GM18861 (cell line): ENCODE data around the gene PRKAG2.
"Not testable (repeated sequence)": the region's sequence is repeated elsewhere in the genome, so short reads cannot be mapped to it uniquely, and the experiment has no call there.

Experiments used
- ATAC-seq: cut with Tn5 transposase; IDR thresholded peaks from one replicate; pipeline ENCODE4 v1.9.1; 2021; ENCODE audit not compliant: unreplicated experiment

PRKAG2 gene

DNA sequence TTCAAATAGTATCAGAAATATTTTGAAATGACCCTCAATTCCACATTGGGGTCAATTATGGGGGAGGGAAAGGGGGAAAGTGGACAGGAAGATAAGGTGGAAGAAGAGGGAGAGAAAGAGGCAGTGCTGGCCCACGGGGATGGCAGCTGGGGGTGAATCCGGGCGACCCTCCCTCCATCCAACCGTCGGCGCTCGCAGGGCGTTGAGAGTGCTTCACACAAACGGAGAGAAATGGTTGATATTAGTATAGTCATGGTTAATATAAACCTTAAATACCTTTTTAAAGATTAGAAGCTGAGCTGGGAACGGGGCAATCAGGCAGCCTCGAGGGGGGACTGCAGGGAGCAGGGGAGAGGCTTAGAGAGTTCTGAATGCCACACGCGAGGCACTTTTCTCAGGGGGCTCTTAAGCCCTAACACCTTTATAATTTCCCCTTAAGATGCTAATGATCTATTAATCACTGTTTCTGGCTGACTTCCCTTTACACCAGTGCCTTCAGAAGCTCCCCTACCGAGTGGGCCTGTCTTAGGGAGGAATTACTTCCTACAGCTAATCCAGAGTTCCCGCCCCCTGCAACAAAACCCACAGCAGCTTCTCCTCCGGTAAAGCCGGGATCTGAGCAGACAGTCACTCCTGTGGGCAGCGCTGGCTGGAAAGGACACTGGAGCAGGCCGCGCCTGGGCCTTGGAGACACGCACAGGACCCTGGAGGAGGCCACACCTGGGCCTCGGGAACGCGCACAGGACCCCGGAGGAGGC lies 39.5 kb downstream of the PRKAG2 start:
- ATAC-seq: no peak

DNA sequence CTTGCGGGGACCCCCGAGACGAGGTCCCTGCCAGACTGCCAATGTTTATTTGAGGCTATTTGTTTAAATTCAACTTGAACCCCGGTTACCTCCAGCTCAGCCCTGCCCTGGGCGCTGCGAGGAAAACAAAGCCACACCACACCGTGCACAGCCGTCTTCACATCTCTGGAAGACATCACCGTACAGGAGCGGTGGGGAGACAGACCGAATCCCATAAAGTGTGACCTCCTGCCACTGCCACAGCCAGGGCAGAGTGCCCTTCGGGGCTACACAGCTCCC lies 40.0 kb downstream of the PRKAG2 start:
- no peak for ATAC-seq

DNA sequence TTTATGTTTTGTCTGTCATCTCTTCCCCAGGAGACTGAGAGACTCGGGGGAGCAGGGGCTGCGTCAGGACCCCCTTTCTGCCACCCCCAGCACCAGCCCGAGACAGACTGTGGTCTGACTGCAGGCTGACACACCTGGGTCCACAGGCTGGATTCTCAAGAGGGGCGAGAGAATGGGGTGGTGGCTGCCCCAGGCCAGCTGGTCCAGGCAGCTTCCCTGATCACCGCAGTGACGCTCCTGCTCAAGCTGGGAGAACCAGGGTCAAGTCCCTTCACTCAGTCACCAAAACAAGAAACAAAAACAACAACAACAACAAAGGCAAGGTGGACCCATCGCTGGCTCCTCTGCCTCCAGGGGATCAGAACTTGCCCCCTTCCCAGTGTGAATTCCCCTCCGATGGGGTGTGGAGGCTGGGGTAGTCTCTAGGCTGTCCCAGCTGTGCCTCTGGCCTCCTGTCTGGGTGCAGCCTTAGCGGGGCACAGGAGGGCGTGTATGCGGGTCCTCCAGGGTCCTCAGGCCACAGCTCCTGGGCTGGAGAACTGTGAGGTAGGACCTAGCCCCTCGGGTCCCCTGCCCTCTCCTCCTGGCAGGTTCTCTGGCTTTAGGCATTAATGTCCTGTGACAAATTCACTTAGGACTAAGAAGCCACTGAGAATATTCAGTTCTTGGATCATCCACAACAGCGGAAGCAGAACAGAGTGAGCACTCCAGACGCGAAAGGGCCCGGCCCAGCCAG lies 40.6 kb downstream of the PRKAG2 start:
- no peak for ATAC-seq

DNA sequence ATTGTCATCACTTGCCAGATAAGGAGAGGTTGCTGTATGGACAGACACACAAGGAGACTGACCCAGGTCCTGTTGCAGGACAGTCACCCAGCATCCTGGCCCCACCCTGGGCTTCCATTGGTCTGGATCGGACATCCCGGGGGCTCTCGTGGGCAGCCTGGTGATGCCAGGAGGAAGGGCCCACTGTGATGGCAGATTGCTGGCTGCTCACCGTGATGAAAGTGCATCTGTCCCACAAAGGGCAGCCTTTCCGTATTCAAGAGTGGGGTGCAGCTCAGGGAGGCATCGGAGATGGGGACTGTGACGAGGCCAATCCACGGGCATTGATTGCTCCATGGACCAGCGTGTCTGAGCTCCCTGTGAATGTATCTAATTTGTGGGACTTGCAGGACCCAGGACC lies 41.3 kb downstream of the PRKAG2 start:
- no peak for ATAC-seq

DNA sequence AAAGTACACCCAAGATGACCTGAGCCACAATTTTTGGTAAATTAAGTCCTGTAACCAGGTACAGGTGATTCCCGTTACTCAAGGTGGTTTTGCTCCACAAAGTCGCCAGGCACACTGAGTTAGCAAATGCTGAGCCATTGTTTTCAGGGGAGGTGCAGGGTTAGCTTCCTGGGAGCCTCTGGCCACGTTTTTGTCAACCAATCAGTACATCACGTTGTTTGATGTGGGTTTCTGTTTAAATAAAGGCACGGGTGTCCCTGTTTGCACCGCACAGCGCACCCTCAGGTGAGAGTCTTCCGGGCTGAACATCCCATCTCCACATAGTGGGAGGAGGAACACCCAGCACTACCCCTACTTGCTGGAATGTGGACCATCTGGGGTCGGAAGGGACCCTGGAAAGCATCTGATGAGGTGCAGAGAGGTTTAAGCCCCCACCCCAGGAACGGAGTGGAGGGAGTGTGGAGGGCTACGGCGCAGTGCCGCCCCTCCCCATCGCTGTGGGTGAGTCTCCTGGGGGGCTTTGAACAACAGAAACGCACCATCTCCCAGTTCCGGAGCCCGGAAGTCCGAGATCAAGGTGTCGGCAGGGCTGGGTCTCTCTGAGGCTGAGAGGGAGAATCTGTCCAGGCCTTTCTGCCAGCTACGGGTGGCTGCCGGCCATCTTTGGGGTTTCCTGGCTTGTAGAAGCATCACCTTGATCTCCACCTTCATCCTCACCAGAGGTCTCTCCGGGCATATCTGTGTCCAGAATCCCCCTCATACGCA lies 42.5 kb downstream of the PRKAG2 start:
- no peak for ATAC-seq

DNA sequence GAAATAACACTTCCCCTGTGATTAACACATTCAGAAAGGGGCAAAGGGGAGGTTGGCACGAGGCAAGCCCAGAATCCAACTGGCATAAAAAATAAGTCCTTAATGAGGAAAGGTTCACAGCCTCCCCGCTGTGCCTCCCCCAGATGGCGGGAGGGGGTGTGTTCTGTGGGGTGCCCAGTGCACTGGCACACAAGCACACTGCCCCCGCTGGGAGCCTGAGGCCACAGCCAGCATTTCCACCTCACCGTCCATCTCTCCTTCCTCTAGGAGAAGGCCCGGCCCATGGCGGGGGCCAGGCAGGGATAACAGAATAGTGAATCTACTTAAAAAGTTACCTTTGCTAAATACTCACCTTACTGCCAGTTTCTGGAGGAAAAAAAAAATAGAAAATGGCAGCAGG lies 43.2 kb downstream of the PRKAG2 start:
- ATAC-seq: no peak

DNA sequence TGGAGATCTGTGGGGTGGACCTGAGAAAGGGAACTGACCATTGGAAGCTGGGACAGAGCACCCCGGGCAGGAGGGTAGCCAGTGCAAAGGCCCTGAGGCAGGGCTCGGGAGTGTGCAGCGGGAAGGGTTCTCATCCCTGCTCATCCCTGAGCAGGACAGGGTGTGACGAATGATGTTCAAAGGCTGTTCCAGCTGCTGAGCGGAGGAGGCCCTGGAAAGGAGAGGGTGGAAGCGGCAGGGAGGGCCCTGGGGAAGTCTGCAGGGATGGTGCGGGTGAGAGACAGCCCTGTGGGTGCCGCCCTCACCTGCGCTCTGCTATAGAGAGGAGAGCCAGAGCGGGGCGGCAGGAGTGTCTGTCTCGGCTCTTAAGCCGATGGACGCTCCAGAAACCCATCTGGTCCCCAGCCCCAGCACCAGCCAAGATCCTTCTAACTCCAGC lies 43.7 kb downstream of the PRKAG2 start:
- ATAC-seq: no peak

DNA sequence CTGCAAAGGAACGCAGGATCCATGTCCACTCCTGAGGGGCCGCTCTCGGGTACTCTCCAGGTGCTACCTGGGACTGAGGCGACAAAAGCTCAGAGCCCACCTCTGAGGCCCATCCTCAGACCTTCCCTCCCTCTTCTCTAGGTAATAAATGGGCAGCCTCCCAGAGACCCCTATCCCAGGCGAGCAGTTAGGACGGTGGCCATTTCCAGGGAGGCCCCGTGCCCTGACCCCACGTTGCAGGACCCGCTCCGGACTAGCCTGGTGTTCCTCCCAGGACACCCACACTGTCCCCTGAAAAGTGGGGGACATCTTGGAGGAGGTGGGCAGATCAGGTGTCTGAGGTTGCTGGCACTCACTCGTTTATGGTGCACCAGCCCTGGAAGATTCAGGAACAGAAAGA lies 44.3 kb downstream of the PRKAG2 start:
- no peak for ATAC-seq

DNA sequence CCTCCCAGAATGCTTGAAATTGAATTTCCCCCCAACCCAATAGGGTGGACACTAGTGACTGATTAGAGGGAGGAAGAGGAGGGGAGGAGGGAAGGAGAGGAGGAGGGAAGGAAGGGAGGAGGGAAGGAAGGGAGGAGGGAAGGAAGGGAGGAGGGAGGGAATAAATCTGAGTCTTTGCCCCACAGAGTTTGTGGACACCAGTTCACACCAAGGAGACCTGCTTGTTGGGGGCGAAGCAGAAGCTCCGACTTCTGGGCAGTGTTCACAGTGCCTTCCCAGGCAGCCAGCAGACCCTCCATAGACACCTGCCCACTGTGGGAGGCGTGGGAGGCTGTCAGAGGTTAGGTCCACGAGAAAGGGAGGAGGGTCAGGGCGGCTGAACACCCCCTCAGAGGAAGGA lies 44.8 kb downstream of the PRKAG2 start:
- no peak for ATAC-seq

DNA sequence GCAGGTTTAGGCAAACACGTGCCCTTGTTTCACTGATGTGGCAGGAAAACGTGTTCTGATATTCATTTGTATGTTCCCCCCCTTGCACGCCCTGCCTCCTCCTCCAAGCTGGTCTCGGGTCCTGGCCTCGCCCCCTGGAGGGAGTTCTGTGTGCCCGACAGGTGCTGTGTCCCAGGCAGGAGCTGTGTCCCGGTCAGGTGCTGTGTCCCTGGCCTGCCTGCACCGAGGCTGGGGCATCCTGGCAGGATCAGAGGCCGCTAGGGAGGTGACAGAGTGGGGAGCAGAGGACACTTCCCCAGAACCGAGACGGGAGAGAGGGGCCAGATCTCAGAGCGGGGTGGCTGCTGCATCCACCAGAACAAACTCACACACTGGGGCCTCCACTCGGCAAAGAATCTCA lies 45.3 kb downstream of the PRKAG2 start:
- ATAC-seq: no peak

DNA sequence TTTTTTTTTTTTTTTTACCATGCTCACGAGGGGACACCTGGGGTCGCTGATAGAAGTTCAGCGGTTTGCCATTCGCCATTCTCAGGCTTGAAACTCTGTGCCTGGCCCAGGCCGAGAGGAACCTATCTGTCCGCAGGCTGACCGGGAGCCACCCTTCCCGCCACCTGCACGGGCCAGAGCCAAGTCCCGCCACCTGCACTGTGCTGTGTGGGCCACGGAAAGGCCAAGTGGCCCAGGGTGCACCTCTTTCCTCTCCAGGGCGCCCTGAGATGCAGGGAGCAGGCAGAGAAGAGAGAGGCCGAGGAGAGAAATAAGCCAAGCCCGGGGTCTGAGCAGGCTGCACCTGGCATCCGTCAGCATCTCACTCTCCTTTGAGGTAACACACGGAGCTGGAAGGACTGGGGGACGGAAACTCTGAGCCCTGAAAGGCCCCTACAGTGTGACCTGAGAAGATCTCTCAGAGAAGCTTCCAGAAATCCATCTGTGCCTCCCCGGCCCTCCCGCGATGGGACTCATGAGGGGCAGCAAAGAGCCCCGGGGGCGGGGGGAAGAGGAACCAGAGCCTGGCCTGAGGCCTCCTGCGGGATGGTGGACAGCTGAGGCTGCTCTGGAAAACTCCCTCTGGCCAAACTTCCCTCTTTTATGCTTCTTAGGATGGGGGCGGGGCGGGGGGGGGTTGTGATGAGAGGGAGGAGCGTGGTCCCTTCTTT lies 46.6 kb downstream of the PRKAG2 start:
- no peak for ATAC-seq

DNA sequence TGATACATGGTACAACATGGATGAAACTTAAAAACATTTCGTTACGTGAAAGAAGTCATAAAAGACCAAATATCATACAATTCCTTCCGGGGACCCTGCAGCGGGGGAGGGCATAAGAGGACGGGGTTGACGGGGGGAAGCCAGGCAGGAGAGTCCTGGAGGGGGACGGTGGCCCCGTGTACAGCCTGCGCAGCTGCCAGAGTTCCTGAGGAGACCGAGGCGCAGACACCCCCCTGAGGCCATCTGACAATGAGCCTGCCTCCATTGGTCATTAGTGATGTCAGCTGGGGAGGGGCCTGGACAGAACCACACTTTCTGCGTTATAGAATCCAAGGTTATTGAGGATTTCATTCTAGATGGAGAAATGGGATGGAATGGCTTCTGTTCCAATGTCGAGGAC lies 47.2 kb downstream of the PRKAG2 start:
- ATAC-seq: no peak

DNA sequence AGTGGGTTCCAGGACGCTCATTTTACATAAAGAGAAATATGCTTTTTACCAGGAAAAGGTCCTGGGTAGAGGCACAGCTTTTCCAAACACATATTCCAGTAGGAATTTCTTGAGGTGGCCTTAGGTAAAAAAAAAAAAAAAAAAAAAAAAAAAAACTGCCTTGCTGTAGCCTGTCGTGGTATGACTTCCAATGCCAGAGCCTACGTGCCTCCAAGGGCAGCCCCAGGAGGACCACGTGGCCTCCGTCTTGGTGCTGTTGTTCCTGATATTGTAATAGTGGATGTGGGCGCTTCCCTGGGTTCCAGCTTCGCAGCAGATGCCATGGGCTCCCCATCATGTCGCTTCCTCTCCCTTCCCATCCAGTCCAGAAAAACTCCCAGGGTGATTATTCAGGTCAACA lies 49.3 kb downstream of the PRKAG2 start:
- ATAC-seq: no peak

DNA sequence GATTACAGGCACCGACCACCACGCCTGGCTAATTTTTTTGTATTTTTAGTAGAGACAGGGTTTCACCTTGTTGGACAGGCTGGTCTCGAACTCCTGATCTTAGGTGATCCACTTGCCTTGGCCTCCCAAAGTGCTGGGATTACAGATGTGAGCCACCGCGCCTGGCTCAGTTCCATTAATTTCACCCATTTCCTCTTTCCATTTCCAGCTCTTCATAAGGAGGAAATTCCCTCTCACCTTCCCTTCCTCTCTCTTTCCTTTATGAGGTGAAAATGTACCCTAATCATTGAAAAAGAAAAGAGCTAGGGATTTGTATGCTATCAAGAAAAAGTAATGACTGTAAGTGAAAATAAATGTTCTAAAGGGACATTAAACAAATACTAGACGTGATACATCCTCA lies 50.6 kb downstream of the PRKAG2 start:
- ATAC-seq: not testable (repeated sequence)

DNA sequence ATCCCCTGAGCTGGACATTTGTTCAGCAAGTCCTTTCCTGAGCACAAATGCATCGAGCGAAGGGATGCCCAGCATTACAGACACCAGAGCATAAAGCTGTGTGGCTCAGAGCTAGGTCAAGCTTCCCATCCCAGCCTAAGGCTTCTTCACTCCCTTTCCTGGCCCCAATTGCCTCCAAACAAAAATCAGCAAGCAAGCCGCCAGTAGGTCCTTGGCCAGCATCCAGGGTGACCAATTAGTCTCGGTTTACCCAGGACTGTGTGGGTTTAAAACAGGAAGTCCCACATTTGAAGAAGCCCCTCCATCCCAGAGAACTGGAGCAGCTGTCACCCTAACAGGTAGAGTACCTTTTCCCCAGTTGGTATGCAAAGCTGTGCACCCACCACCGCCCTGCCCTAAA lies 51.2 kb downstream of the PRKAG2 start:
- ATAC-seq: no peak

DNA sequence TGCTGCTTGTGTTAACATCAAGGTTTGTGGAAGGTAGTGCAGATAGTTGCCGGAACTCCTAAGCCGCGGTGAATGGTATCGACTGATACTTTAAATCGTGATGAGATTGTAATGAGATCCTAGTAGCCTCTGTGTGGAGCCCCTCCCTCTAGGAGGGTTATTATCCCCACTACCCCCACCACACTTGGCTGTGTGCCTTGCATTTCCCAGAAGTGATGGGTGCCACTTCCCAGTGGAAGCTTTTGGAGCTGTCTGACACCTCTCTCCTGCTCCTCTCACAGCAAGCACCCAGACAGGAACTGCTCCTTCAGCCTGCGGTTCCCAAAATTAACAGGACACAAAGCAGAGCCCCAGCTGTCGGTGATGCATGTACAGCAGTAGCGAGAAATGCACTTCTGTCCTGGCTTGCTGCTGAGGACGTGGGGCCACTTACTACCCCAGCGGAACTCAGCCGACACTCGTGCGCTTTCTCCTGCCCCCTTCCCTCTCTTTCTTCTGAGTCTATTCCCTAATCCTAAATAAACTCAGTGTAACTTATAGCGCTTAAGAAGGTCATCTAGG lies 52.5 kb downstream of the PRKAG2 start:
- no peak for ATAC-seq

DNA sequence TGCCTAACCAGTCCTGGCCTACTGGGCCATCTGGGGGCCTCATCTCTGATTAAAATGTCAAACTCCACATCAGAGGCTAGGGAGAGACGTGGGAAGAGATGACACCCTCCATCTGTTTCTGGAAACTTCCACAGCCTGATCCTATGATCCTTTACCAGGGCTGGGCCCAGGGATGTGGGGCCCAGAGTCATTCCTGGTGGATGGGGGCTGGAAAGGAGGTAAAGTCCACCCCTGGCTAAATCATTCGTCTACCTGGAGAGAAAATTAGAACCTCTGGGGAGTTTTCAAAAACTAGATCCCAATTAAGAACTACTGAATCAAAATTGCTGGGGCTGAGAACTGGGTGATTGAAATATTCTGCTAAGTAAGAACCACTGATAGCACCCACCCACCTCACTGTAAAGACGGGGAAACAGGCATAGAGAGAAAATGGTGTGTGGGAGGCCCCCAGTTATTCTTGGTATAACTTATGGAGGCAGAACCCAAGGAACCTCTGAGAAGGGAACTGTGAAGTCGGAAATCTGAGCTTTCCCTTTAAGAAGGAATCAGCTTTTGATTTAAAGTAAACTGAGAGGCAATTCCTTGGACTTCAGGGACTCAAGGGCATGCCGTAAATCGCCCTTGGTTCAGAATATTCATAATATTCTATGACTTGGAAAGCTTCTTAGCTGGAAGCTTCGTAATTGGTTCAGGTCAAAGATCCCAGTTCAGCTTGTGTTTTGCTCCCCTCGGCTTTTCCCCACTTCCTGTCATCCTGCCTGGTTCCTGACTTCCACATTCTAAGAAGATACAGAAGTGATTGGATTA lies 53.1 kb downstream of the PRKAG2 start:
- ATAC-seq: no peak

DNA sequence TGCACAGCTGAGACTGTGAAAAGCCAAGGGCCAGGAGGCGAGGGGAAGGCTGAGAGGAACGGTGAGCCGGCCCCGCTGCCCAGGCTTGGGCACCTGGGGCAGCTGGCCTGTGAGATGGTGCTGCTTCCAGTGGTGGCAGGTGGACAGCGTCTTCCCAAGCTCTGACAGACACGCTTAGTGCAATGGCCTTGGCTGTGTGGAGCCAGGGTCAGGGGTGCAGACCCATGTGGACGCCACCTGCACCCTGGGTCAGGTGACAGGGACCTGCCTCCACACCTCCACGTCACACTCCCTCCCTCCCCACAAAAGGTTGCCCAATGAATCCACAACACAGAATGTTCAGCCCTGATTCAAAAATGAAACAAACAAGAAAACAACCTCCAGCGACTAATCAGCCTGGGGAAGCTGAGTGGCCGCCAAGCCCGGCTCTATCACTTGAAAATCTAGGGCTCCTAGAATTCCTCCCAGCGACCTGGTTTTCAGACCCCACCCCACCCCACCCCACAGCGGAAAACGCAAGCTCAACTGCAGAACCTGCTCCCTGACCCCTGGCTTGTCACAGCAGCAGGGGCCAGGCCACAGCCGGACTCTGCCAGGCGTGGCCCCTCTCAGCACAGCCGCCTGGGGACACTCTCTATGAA lies 54.3 kb downstream of the PRKAG2 start:
- no peak for ATAC-seq

DNA sequence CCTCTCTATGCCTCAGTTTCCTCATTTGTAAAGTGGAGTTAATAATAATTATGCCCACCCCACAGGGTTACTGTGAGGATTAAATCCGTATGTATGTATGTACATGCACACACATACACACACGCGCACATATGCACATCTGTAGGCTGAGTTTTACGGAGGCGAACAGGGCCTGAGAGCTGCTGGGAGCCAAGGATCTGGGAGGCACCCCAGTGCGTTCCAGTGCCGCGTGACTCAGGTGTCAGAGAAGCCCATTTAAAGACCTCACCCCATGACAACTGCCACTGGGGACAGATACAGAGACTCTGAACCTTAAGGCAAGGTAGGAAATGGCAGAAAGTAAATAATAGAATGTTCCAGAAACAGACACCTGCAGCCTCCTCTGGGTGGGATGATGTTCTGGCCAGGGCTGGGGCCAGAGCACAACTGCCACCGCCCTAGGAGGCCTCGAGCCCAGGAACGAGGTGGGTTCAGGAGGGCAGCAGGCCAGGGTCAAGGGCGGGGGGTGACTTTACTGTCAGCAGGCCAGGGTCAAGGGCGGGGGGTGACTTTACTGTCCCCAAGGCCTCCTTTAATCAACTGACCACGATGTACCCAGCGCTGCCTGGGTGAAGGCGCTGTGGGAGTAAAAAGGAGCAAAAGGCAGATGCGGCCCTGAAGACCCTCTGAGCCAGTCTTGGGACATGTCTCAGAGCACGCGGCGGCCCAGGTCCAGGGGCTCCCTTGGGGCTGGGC lies 54.9 kb downstream of the PRKAG2 start:
- no peak for ATAC-seq
